Measurements from ENCODE around the gene HMCN2.

DNA sequence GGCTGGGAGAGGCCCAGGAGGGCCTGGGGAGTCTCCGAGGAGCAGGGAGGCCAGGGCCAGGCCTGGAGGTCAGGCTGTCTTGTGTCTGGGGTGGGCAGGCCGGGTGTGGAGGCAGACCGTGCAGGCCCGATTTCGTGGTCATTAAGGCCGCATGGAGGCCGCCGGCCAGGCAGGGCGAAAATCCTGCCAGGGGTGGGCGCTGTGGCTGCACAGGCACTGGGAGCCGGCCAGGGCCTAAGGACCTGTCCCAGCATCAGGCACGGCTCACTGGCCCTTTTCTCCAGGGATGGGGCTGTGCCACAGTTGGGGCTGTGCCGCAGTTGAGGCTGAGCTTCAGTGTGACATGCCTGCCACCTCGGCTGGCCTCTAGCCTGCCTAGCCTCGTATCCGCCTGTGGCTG is 215.1 kb downstream of the HMCN2 start:
- TF ChIP-seq EZH2 (IDR thresholded peaks at IDR 0.05; ENCODE audit: insufficient read depth, poor library complexity, severe bottlenecking), result no peak
- no peak for TF ChIP-seq EZH2phosphoT487 (IDR thresholded peaks at IDR 0.05; ENCODE audit: insufficient read depth, low read depth)

All from GM23248 (cell line).